Panc1 (cell line): ENCODE results near the gene COL1A2. TPM values are rescaled to one million over a fixed set of nuclear protein-coding genes. Genes with fewer than 3 reads are reported as not detected.

Source experiments
- ATAC-seq: fragments of 200-7000 bp; cut with Tn5 transposase; 2 replicates; pipeline ENCODE4 v1.9.1; 2020; ENCODE audit warnings: mild to moderate bottlenecking, moderate library complexity
- BruUV-seq: library from RNA; stranded (reverse); fragments of 400-500 nt; replicated peaks from 2 replicates; lab custom pipeline; 2021; lab: Mats Ljungman, UMichigan
- CTCF ChIA-PET: fragments of 300-600 bp; sonication (Branson Sonifier 250); formaldehyde crosslinking; loops from one replicate; lab custom pipeline; 2022; ENCODE audit warnings: antibody characterized with exemption; lab: Charles Lee
- POLR2A ChIA-PET: fragments of 300-600 bp; sonication (Branson Sonifier 250); formaldehyde crosslinking; loops from one replicate; lab custom pipeline; 2022; ENCODE audit warnings: antibody characterized with exemption; lab: Charles Lee
- DNase-seq: peaks from one replicate; pipeline ENCODE4 v3.0.0-alpha.2; 2010; ENCODE audit warnings: low read depth, low spot score
- H3K27ac ChIP-seq: 2 replicates; pipeline ENCODE4 v1.5.1; 2011; ENCODE audit warnings: mild to moderate bottlenecking, low read length, inconsistent platforms
- H3K27me3 ChIP-seq: fragments of 200-500 bp; sonication (Bioruptor generic); 2 replicates; pipeline ENCODE4 v1.6.0; 2014; ENCODE audit warnings: low read length, inconsistent platforms; ENCODE audit not compliant: control insufficient read depth, insufficient read depth
- H3K36me3 ChIP-seq: fragments of 200-500 bp; sonication (Bioruptor generic); 2 replicates; pipeline ENCODE4 v1.5.1; 2014; ENCODE audit warnings: inconsistent platforms, mild to moderate bottlenecking, low read length, moderate library complexity; ENCODE audit not compliant: control insufficient read depth, insufficient read depth
- H3K4me1 ChIP-seq: 2 replicates; pipeline ENCODE4 v1.5.1; 2011; ENCODE audit warnings: inconsistent platforms, mild to moderate bottlenecking, low read length, moderate library complexity; ENCODE audit not compliant: control insufficient read depth, insufficient read depth
- H3K4me3 ChIP-seq, 2 experiments: 2 replicates each; pipeline ENCODE4 v1.5.1; 2011 to 2012; ENCODE audit warnings: low read depth in 2 of 2, low read length in 2 of 2, mild to moderate bottlenecking in 2 of 2, inconsistent platforms in 1 of 2, moderate library complexity in 1 of 2
- H3K9me3 ChIP-seq: fragments of 200-500 bp; sonication (Bioruptor generic); 2 replicates; pipeline ENCODE4 v1.5.1; 2014; ENCODE audit warnings: low read depth, mild to moderate bottlenecking, inconsistent platforms, low read length, moderate library complexity; ENCODE audit not compliant: control insufficient read depth, insufficient read depth
- CTCF ChIP-seq: fragments of 450-650 bp; IDR thresholded peaks from 2 replicates; pipeline ENCODE4 v1.5.1; 2017; ENCODE audit warnings: mild to moderate bottlenecking
- POLR2AphosphoS5 ChIP-seq: IDR thresholded peaks from 2 replicates; pipeline ENCODE4 v1.6.1; 2012; ENCODE audit warnings: mild to moderate bottlenecking, low read depth, low read length, moderate library complexity
- REST ChIP-seq, 2 experiments: IDR thresholded peaks; 2 replicates each; pipeline ENCODE4 v1.6.1; 2011 to 2012; ENCODE audit warnings: low read depth in 2 of 2, control low read depth in 1 of 2, low read length in 1 of 2, mild to moderate bottlenecking in 1 of 2, moderate library complexity in 1 of 2; ENCODE audit not compliant: insufficient read depth in 1 of 2
- SIN3A ChIP-seq: IDR thresholded peaks from 2 replicates; pipeline ENCODE4 v1.6.1; 2012; ENCODE audit warnings: low read depth, mild to moderate bottlenecking, low read length, moderate library complexity, borderline replicate concordance; ENCODE audit not compliant: insufficient read depth
- TCF7L2 ChIP-seq: IDR thresholded peaks from 2 replicates; pipeline ENCODE4 v1.6.1; 2011; ENCODE audit warnings: mild to moderate bottlenecking, low read depth, low read length, inconsistent platforms
- in situ Hi-C: cut with HindIII; loops from 2 replicates; pipeline ENCODE4 v1.10.0; 2016; ENCODE audit warnings: low sequenced_read_pairs, low pct_unique_long_range_greater_than_20kb
- intact Hi-C: fragments of 100-400 bp; cut with micrococcal nuclease; formaldehyde crosslinking; loops from one replicate; pipeline ENCODE4 v1.10.0; 2022; ENCODE audit not compliant: unreplicated experiment
- total RNA-seq: library from RNA; stranded (reverse); gene quantifications from one replicate; pipeline ENCODE4 v1.2.1, GENCODE V29; 2021; ENCODE audit not compliant: unreplicated experiment

The COL1A2 gene
- total RNA-seq, 1 experiment from 2014 or later = 1.3 TPM

GRCh38 chr7:94374231-94374630 lies 20.5 kb upstream of the COL1A2 start:
- ATAC-seq (no peak), DNase-seq (no peak)
- H3K36me3 ChIP-seq = no peaks in the 10 kb centered on the region
- H3K27me3 ChIP-seq = no peaks in the 10 kb centered on the region
- ChIA-PET CTCF (no interaction called here), POLR2A (no interaction called here)
- BruUV-seq = no TSS peak
- H3K27ac ChIP-seq = no peak overlapping the region
- intact Hi-C loops = no loop called here
- H3K4me1 ChIP-seq = no peaks in the 10 kb centered on the region
- H3K9me3 ChIP-seq = no peaks in the 10 kb centered on the region
- TF ChIP-seq POLR2AphosphoS5 = no peak
- TF ChIP-seq SIN3A = no peak
- no peak for TF ChIP-seq CTCF
- no peak overlapping the region for H3K4me3 ChIP-seq
- in situ Hi-C loops = no loop called here

- in situ Hi-C loops = no loop called here
- no peak for ATAC-seq
These were observed 19.8 kb upstream of the COL1A2 start for GRCh38 chr7:94374721-94375566.

More at GRCh38 chr7:94374721-94375566, 19.8 kb upstream of the COL1A2 start:
- no peaks in the 10 kb centered on the region for H3K36me3 ChIP-seq
- POLR2A ChIA-PET = no interaction called here
- no TSS peak for BruUV-seq
- H3K27me3 ChIP-seq = no peaks in the 10 kb centered on the region
- H3K4me3 ChIP-seq = no peak overlapping the region
- H3K27ac ChIP-seq = no peak overlapping the region
- TF ChIP-seq REST (IDR thresholded peaks at IDR 0.05; ENCODE audit: insufficient read depth in 1 of 2, low read depth in 2 of 2, low read length in 1 of 2) = no peak
- no peak for TF ChIP-seq CTCF
- no peak for TF ChIP-seq POLR2AphosphoS5
- no peak for TF ChIP-seq TCF7L2
- TF ChIP-seq SIN3A = no peak
- CTCF ChIA-PET = no interaction called here
- intact Hi-C loops = no loop called here
- no peaks in the 10 kb centered on the region for H3K4me1 ChIP-seq
- no peak for DNase-seq
- no peaks in the 10 kb centered on the region for H3K9me3 ChIP-seq
